HG03378 (cell line): ENCODE data around the gene GSTT4.
"Not testable (repeated sequence)": the region's sequence is repeated elsewhere in the genome, so short reads cannot be mapped to it uniquely, and the experiment has no call there.

ENCODE experiments used
- ATAC-seq: cut with Tn5 transposase; IDR thresholded peaks from one replicate; pipeline ENCODE4 v1.9.1; 2021; ENCODE audit warnings: mild to moderate bottlenecking, moderate library complexity; ENCODE audit not compliant: unreplicated experiment

Gene GSTT4

GRCh38 chr22:24005201-24005600 is at the start of gene GSTT4:
GSTT4 (minus strand) TSS chr22:24005453; CDS start chr22:24005356, 97 bp downstream.
- no peak for ATAC-seq

GRCh38 chr22:24054356-24054755 is 49.1 kb upstream of the GSTT4 start:
- ATAC-seq, result no peak

- no peak for ATAC-seq
Observed at GRCh38 chr22:24053481-24054226, 48.4 kb upstream of the GSTT4 start.

GRCh38 chr22:24051568-24051967 is 46.3 kb upstream of the GSTT4 start:
- no peak for ATAC-seq

- ATAC-seq, result no peak
Observed at GRCh38 chr22:24051028-24051427, 45.8 kb upstream of the GSTT4 start.

- ATAC-seq, result no peak
Observed at GRCh38 chr22:24049978-24050377, 44.7 kb upstream of the GSTT4 start.

- no peak for ATAC-seq
Observed at GRCh38 chr22:24049211-24049610, 44.0 kb upstream of the GSTT4 start.

GRCh38 chr22:24046024-24046423 is 40.8 kb upstream of the GSTT4 start:
- no peak for ATAC-seq

- ATAC-seq, result no peak
Observed at GRCh38 chr22:24043958-24044357, 38.7 kb upstream of the GSTT4 start.

- ATAC-seq, result not testable (repeated sequence)
Observed at GRCh38 chr22:24043465-24043864, 38.2 kb upstream of the GSTT4 start.

- no peak for ATAC-seq
Observed at GRCh38 chr22:24040946-24041345, 35.7 kb upstream of the GSTT4 start.

- ATAC-seq, result no peak
Observed at GRCh38 chr22:24039046-24039445, 33.8 kb upstream of the GSTT4 start.

- ATAC-seq, result no peak
Observed at GRCh38 chr22:24037851-24038765, 32.9 kb upstream of the GSTT4 start.

- ATAC-seq, result no peak
Observed at GRCh38 chr22:24035296-24035695, 30.0 kb upstream of the GSTT4 start.

- ATAC-seq, result no peak
Observed at GRCh38 chr22:24033731-24034130, 28.5 kb upstream of the GSTT4 start.

GRCh38 chr22:24030186-24030702 is 25.0 kb upstream of the GSTT4 start:
- ATAC-seq, result no peak

GRCh38 chr22:24029304-24029703 is 24.1 kb upstream of the GSTT4 start:
- no peak for ATAC-seq

- no peak for ATAC-seq
Observed at GRCh38 chr22:24028533-24028932, 23.3 kb upstream of the GSTT4 start.

- ATAC-seq, result no peak
Observed at GRCh38 chr22:24027991-24028390, 22.7 kb upstream of the GSTT4 start.

- ATAC-seq, result no peak
Observed at GRCh38 chr22:24027389-24027975, 22.2 kb upstream of the GSTT4 start.

GRCh38 chr22:24026733-24027132 is 21.5 kb upstream of the GSTT4 start:
- no peak for ATAC-seq
